Esophagus muscularis mucosa (tissue), 4 donors: ENCODE measurements around the gene CTTNBP2NL. TPM values are rescaled to one million over a fixed set of nuclear protein-coding genes. Genes with fewer than 3 reads are reported as not detected.

ENCODE experiments used
- DNase-seq: peaks from one replicate; pipeline ENCODE4 v3.0.0-alpha.2; 2017; ENCODE audit errors: extremely low spot score
- H3K27ac ChIP-seq, 4 donors: fragments of 200-600 bp; sonication (generic); replicated peaks in 1 of 4; 1 replicate in 3 of 4; 2 replicates in 1 of 4; pipeline ENCODE4 v1.5.1; 2016 to 2019; ENCODE audit warnings: mild to moderate bottlenecking in 1 of 4
- H3K27me3 ChIP-seq, 4 donors: fragments of 200-600 bp; sonication (generic); one replicate each; pipeline versions ENCODE4 v1.5.1 to v1.6.0; 2016 to 2019
- H3K36me3 ChIP-seq, 4 donors: fragments of 200-600 bp; sonication (generic); one replicate each; pipeline ENCODE4 v1.5.1; 2016 to 2019
- H3K4me1 ChIP-seq, 4 donors: fragments of 200-600 bp; sonication (generic); one replicate each; pipeline ENCODE4 v1.5.1; 2016 to 2019
- H3K4me3 ChIP-seq, 4 donors: fragments of 200-600 bp; sonication (generic); 1 replicate in 2 of 4; 2 replicates in 2 of 4; pipeline ENCODE4 v1.5.1; 2016 to 2019; ENCODE audit warnings: mild to moderate bottlenecking in 4 of 4, moderate library complexity in 1 of 4
- H3K9me3 ChIP-seq, 4 donors: fragments of 200-600 bp; sonication (generic); 1 replicate in 3 of 4; 2 replicates in 1 of 4; pipeline ENCODE4 v1.5.1; 2016 to 2019
- CTCF ChIP-seq, 3 experiments: fragments of 200-600 bp in 2 of 3; fragments of 450-650 bp in 1 of 3; sonication (generic) in 2 of 3; IDR thresholded peaks; one replicate each; pipeline ENCODE4 v1.5.1; 2017 to 2019; ENCODE audit warnings: antibody characterized with exemption in 3 of 3, mild to moderate bottlenecking in 2 of 3, moderate library complexity in 1 of 3
- EP300 ChIP-seq: sonication (generic); formaldehyde crosslinking; IDR thresholded peaks from one replicate; pipeline ENCODE4 v1.6.1; 2017; ENCODE audit warnings: antibody characterized with exemption
- POLR2A ChIP-seq: fragments of 450-650 bp; IDR thresholded peaks from one replicate; pipeline ENCODE4 v1.6.1; 2017; ENCODE audit warnings: antibody characterized with exemption, moderate library complexity, mild to moderate bottlenecking, low read depth
- POLR2AphosphoS5 ChIP-seq, 2 donors: sonication (generic); formaldehyde crosslinking; IDR thresholded peaks; one replicate each; pipeline ENCODE4 v1.6.1; 2017; ENCODE audit warnings: antibody characterized with exemption in 2 of 2
- WGBS: methylation state at CpG from one replicate; pipeline ENCODE4 v1.1.5; 2018; 5-methylcytosine and 5-hydroxymethylcytosine counted together
- intact Hi-C: fragments of 100-400 bp; cut with DNase I; formaldehyde crosslinking; loops from one replicate; pipeline ENCODE4 v1.15.1; 2023
- total RNA-seq, 4 donors: library from RNA; depleted of rRNA; stranded (reverse); fragments of >200 nt; gene quantifications; one replicate each; pipeline versions ENCODE4 v1.1.0 to v1.2.1, GENCODE V29; 2016

Gene CTTNBP2NL
- total RNA-seq, 4 donors from 2014 or later = 16.2 to 26.9 (median 19.0) TPM

- 91% methylated on average over 5 of the region's 5 CpGs for WGBS
- no peaks in the 10 kb centered on the region for H3K36me3 ChIP-seq
- TF ChIP-seq EP300 (no peak), POLR2A (no peak), CTCF (IDR thresholded peaks at IDR 0.05) (no peak), POLR2AphosphoS5 (IDR thresholded peaks at IDR 0.05) (no peak)
- no peaks in the 10 kb centered on the region for H3K9me3 ChIP-seq
- intact Hi-C loops = no loop called here
- peaks cover 36 to 79% (median 60%) of the 10 kb centered on the region in 4 donors for H3K4me1 ChIP-seq
- no peak for DNase-seq
- H3K27me3 ChIP-seq = no peaks in the 10 kb centered on the region
- peak overlapping the region in 1 of 4 donors; percentile 68 for H3K27ac ChIP-seq
- H3K4me3 ChIP-seq = no peak overlapping the region
Measured at GRCh38 chr1:112440574-112440973, 44.6 kb downstream of the CTTNBP2NL start.

GRCh38 chr1:112444269-112444668 is 48.3 kb downstream of the CTTNBP2NL start:
- intact Hi-C loops = no loop called here
- WGBS = 46% methylated on average over 1 of the region's 1 CpG
- no peak overlapping the region for H3K4me3 ChIP-seq
- DNase-seq = no peak
- H3K4me1 ChIP-seq = peaks cover 11 to 83% (median 67%) of the 10 kb centered on the region in 4 donors
- TF ChIP-seq POLR2AphosphoS5 (IDR thresholded peaks at IDR 0.05) = no peak
- TF ChIP-seq CTCF (IDR thresholded peaks at IDR 0.05) = no peak
- TF ChIP-seq POLR2A = no peak
- no peak for TF ChIP-seq EP300
- no peaks in the 10 kb centered on the region for H3K27me3 ChIP-seq
- peak overlapping the region in 1 of 4 donors; percentile 60 for H3K27ac ChIP-seq
- peaks cover 0 to 7% (median 0%) of the 10 kb centered on the region in 4 donors for H3K36me3 ChIP-seq
- H3K9me3 ChIP-seq = no peaks in the 10 kb centered on the region

GRCh38 chr1:112445596-112445995 is 49.6 kb downstream of the CTTNBP2NL start:
- WGBS = 52% methylated on average over 1 of the region's 1 CpG
- H3K27ac ChIP-seq = peak overlapping the region in 3 of 4 donors; percentile 6 to 60 (median 25)
- intact Hi-C loops = no loop called here
- H3K4me3 ChIP-seq = no peak overlapping the region
- H3K36me3 ChIP-seq = peaks cover 0 to 17% (median 0%) of the 10 kb centered on the region in 4 donors
- peaks cover 11 to 88% (median 66%) of the 10 kb centered on the region in 4 donors for H3K4me1 ChIP-seq
- H3K27me3 ChIP-seq = no peaks in the 10 kb centered on the region
- H3K9me3 ChIP-seq = no peaks in the 10 kb centered on the region
- TF ChIP-seq POLR2AphosphoS5 (IDR thresholded peaks at IDR 0.05) (no peak), POLR2A (no peak), CTCF (IDR thresholded peaks at IDR 0.05) (no peak)
- DNase-seq = no peak

GRCh38 chr1:112446411-112446810 is 50.4 kb downstream of the CTTNBP2NL start:
- DNase-seq = no peak
- Histone ChIP-seq H3K4me1 (peaks cover 11 to 96% (median 74%) of the 10 kb centered on the region in 4 donors), H3K27ac (peak overlapping the region; percentile 25 to 60 (median 42)), H3K27me3 (no peaks in the 10 kb centered on the region), H3K9me3 (no peaks in the 10 kb centered on the region), H3K36me3 (peaks cover 0 to 21% (median 0%) of the 10 kb centered on the region in 4 donors), H3K4me3 (no peak overlapping the region)
- TF ChIP-seq EP300 (no peak), POLR2A (no peak), CTCF (IDR thresholded peaks at IDR 0.05) (no peak), POLR2AphosphoS5 (IDR thresholded peaks at IDR 0.05) (no peak)
- intact Hi-C loops = no loop called here
- WGBS = 65% methylated on average over 1 of the region's 1 CpG
